Measurements from ENCODE around the gene DIAPH2.

DNA sequence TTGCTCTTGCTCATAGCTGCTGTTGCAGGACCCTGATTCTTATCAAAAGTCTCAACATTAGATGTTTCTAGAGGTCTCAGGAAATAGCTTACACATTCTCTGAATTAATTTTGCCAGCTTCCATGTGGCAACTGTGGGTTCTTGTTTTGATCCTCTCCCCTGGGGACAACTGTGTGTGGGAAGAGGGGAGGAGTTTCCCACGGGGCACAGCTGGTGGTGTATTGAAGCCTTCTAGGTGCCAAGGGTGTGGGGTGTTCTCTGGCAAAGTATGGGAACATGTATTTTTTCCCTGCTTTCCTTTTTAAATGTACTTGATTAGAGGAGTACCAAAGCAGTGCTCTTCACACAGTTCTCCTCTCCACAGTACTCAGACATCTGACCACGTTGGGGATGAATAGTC, 411.7 kb downstream of the DIAPH2 start:
- TF ChIP-seq CTCF (IDR thresholded peaks at IDR 0.05; ENCODE audit: low read length) (no peak), EZH2 (optimal IDR thresholded peaks at IDR 0.05; ENCODE audit: low read depth, low read length) (no peak), EZH2phosphoT487 (IDR thresholded peaks at IDR 0.05; ENCODE audit: low read length) (no peak)
